Nephron progenitor cell (in vitro differentiated cells): ENCODE results near the gene MRTFA.
A peak's percentile ranks its signal among the peaks of the same experiment; 100 is the strongest.
"Not testable (repeated sequence)": the region's sequence is repeated elsewhere in the genome, so short reads cannot be mapped to it uniquely, and the experiment has no call there.

ENCODE experiments used
- DNase-seq: peaks from one replicate; pipeline ENCODE4 v3.0.0; 2021
- H3K27ac Mint-ChIP-seq: 2 replicates; pipeline ENCODE4 v1.8.0; 2021; ENCODE audit warnings: mild to moderate bottlenecking, moderate library complexity, mixed read lengths
- H3K27me3 Mint-ChIP-seq: 2 replicates; pipeline ENCODE4 v1.8.0; 2021; ENCODE audit warnings: mild to moderate bottlenecking, low read depth, mixed read lengths; ENCODE audit not compliant: poor library complexity
- H3K36me3 Mint-ChIP-seq: 2 replicates; pipeline ENCODE4 v1.8.0; 2021; ENCODE audit warnings: low read depth, mixed read lengths
- H3K4me1 Mint-ChIP-seq: 2 replicates; pipeline ENCODE4 v1.8.0; 2021; ENCODE audit warnings: mixed read lengths
- H3K4me3 Mint-ChIP-seq: 2 replicates; pipeline ENCODE4 v1.8.0; 2021; ENCODE audit warnings: mild to moderate bottlenecking, moderate library complexity, mixed read lengths
- H3K9me3 Mint-ChIP-seq: 2 replicates; pipeline ENCODE4 v1.8.0; 2021; ENCODE audit warnings: mild to moderate bottlenecking, moderate library complexity, mixed read lengths
- TF ChIP-seq, protein P1 (sequence below): fragments of 200-600 bp; sonication (generic); IDR thresholded peaks from 2 replicates; pipeline ENCODE4 v1.5.0; 2021; ENCODE audit warnings: antibody characterized with exemption

The MRTFA gene

DNA sequence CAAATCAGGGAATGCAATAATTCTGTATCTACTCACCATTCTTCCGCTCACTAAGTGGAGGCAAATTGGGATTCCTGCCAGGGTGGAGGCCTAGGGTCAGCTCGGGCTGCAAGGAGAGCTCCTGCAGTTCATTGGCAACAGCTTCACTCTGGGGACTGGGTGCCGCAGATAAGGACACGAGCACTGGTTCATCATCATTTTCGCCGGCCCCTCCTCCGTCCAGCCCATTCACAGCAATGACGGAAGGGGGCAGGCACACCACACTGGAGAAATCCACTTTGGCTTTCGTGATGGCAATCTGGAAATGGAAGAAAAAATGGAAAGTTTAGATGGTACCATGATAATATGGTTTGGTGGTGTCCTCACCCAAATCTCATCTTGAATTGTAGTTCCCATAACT is 84.4 kb downstream of the MRTFA start:
- Mint-ChIP-seq H3K36me3 (peaks cover 38% of the 10 kb centered on the region), H3K27me3 (no peaks in the 10 kb centered on the region), H3K4me1 (no peaks in the 10 kb centered on the region), H3K4me3 (no peak overlapping the region), H3K9me3 (no peaks in the 10 kb centered on the region), H3K27ac (no peak overlapping the region)
- TF ChIP-seq, protein P1, sequence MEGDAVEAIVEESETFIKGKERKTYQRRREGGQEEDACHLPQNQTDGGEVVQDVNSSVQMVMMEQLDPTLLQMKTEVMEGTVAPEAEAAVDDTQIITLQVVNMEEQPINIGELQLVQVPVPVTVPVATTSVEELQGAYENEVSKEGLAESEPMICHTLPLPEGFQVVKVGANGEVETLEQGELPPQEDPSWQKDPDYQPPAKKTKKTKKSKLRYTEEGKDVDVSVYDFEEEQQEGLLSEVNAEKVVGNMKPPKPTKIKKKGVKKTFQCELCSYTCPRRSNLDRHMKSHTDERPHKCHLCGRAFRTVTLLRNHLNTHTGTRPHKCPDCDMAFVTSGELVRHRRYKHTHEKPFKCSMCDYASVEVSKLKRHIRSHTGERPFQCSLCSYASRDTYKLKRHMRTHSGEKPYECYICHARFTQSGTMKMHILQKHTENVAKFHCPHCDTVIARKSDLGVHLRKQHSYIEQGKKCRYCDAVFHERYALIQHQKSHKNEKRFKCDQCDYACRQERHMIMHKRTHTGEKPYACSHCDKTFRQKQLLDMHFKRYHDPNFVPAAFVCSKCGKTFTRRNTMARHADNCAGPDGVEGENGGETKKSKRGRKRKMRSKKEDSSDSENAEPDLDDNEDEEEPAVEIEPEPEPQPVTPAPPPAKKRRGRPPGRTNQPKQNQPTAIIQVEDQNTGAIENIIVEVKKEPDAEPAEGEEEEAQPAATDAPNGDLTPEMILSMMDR = no peak
- no peak for DNase-seq

DNA sequence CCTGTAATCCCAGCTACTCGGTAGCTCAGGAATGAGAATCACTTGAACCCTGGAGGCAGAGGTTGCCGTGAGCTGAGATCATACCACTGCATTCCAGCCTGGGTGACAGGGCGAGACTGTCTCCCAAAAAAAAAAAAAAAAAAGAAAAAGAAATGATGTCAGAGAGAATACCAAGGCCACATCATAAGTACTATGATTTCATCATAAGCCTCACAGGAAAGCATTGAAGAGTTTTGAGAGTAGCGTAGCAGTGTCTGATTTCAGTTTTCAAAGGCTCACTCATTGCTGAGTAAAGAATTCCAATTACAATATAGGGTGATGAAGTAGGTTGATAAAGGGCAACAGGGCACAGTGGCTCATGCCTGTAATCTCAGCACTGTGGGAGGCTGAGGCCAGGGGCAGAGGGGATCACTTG is 88.8 kb downstream of the MRTFA start:
- Mint-ChIP-seq H3K9me3 (no peaks in the 10 kb centered on the region), H3K27ac (no peak overlapping the region), H3K4me3 (no peak overlapping the region)

DNA sequence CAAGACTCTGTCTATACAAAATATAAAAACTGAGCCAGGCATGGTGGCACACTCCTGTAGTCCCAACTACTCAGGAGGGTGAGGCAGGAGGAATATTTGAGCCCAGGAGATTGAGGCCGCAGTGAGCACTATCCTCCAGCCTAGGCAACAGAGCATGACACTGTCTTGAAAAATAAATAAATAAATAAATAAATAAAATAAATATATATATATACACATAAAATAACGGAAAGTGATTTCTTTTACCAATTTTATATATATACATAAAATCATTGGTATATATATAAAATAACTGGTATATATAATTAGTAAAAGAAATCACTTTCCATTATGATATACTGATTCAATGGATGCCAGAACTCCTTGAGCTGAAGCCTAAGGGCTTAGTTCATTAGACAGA is 91.8 kb downstream of the MRTFA start:
- no peak for DNase-seq
- Mint-ChIP-seq H3K4me3 (no peak overlapping the region), H3K27ac (peak overlapping the region; percentile 58), H3K36me3 (peaks cover 32% of the 10 kb centered on the region), H3K4me1 (peaks cover 6% of the 10 kb centered on the region), H3K27me3 (no peaks in the 10 kb centered on the region), H3K9me3 (peaks cover 7% of the 10 kb centered on the region)
- TF ChIP-seq, protein P1 = no peak

More for the DNA sequence above, 88.8 kb downstream of the MRTFA start:
- DNase-seq = no peak
- Mint-ChIP-seq H3K36me3 (peaks cover 40% of the 10 kb centered on the region), H3K27me3 (no peaks in the 10 kb centered on the region), H3K4me1 (peaks cover 6% of the 10 kb centered on the region)
- TF ChIP-seq, protein P1 = no peak

DNA sequence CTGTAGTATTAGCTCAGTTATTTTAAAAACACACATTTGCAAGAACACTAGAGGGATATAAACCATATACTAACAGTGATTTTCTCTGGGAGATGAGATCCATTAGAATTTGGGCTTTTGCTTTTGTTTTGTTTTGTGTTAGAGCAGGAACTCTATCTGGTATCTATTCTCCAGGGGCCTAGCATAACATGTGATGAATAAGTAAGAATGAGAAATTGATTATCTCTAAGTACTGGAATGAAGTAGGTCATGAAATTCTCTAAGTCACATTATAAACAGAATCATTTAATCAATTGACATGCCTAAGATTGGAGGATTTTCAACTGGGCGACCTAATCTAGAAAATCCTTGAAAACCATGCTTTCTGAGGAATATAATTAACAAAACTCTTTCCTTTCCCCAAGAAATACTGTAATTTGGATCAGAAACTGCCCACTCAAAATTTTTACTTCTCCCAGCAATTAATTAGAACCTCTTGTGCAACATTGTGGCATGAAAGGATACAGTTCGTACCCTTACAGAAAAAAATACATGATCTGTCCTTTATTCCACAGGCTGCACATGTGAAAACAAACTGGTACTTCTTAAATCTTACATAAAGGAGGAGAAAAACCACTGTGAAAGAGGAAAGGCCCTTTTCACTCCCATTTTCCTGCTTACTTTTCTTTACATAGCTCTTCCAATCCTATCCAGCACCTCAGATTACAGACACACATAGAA is 93.5 kb downstream of the MRTFA start:
- H3K9me3 Mint-ChIP-seq = peaks cover 21% of the 10 kb centered on the region
- no peak for DNase-seq
- H3K27ac Mint-ChIP-seq = peak overlapping the region; percentile 31
- TF ChIP-seq, protein P1 = no peak
- peaks cover 31% of the 10 kb centered on the region for H3K36me3 Mint-ChIP-seq
- H3K4me1 Mint-ChIP-seq = peaks cover 6% of the 10 kb centered on the region
- no peaks in the 10 kb centered on the region for H3K27me3 Mint-ChIP-seq
- H3K4me3 Mint-ChIP-seq = no peak overlapping the region

DNA sequence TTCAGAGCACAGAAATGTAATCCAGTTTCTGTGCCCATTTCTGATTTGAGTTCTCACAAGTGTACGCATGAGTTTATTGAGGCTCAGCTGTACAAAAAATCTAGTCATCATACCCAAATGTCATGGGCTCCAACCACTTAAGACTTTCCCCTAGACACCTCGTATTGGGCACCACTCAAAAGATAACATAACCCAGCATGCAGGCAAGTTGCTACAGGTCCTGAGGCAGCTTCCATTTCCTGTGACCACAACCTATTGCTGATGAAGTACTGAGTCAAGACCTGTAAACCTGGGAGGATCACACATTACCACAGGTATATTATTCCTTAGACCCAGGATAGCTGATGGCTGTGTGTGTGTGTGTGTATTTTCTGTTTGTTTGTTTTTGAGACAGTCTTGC is 95.2 kb downstream of the MRTFA start:
- Mint-ChIP-seq H3K27ac (no peak overlapping the region), H3K4me3 (no peak overlapping the region), H3K4me1 (peaks cover 3% of the 10 kb centered on the region), H3K27me3 (no peaks in the 10 kb centered on the region), H3K36me3 (peaks cover 17% of the 10 kb centered on the region), H3K9me3 (peaks cover 21% of the 10 kb centered on the region)
- DNase-seq = no peak
- TF ChIP-seq, protein P1 = no peak

DNA sequence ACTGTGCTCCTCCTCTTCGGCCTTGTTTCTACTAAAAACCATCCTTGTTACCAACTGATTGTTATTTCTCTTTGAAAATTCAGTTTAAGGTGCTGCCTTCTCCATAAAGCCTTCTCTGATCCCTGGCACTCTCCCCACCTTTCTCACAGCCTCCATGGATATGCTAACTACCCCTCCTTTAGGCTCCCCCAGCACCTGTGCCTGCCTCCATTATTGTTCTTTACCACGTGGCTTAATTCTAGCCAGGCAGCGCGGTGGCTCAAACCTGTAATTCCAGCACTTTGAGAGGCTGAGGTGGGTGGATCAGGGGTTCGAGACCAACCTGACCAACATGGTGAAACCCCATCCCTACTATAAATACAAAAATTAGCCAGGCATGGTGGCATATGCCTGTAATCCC is 96.3 kb downstream of the MRTFA start:
- Mint-ChIP-seq H3K27ac (peak overlapping the region; percentile 88), H3K36me3 (peaks cover 19% of the 10 kb centered on the region), H3K27me3 (peaks cover 5% of the 10 kb centered on the region), H3K9me3 (peaks cover 30% of the 10 kb centered on the region), H3K4me3 (no peak overlapping the region), H3K4me1 (no peaks in the 10 kb centered on the region)
- no peak for DNase-seq
- TF ChIP-seq, protein P1 = no peak

DNA sequence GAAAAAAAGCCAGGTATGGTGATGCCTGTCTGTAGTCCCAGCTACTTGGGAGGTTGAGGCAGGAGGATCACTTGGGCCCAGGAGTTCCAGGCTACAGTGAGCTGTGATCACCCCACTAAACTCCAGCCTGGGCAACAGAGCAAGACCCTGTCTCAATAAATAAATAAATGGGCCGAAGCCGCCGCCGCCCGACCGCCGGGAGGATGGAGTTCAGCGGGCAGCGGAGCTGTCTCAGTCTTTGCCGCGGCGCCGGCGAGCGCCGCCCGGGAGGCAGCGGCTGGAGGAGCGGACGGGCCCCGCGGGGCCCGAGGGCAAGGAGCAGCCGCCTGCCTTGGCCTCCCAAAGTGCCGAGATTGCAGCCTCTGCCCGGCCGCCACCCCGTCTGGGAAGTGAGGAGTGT is 100.4 kb downstream of the MRTFA start:
- H3K4me3 Mint-ChIP-seq, H3K27me3 Mint-ChIP-seq, H3K27ac Mint-ChIP-seq, DNase-seq: not testable (repeated sequence)
- peaks cover 30% of the 10 kb centered on the region for H3K4me1 Mint-ChIP-seq
- peaks cover 27% of the 10 kb centered on the region for H3K36me3 Mint-ChIP-seq
- peaks cover 37% of the 10 kb centered on the region for H3K9me3 Mint-ChIP-seq
